ENCODE measurements around the gene TPM1. TPM values are rescaled to one million over a fixed set of nuclear protein-coding genes. Genes with fewer than 3 reads are reported as not detected.

TPM1 gene
- total and polyA plus RNA-seq, 8 donors = 196 to 681 (median 587) TPM

- intact Hi-C loops (cut with DNase I) = no loop called here
These were observed 14.9 kb upstream of the TPM1 start for GRCh38 chr15:63027646-63028045.

DNA sequence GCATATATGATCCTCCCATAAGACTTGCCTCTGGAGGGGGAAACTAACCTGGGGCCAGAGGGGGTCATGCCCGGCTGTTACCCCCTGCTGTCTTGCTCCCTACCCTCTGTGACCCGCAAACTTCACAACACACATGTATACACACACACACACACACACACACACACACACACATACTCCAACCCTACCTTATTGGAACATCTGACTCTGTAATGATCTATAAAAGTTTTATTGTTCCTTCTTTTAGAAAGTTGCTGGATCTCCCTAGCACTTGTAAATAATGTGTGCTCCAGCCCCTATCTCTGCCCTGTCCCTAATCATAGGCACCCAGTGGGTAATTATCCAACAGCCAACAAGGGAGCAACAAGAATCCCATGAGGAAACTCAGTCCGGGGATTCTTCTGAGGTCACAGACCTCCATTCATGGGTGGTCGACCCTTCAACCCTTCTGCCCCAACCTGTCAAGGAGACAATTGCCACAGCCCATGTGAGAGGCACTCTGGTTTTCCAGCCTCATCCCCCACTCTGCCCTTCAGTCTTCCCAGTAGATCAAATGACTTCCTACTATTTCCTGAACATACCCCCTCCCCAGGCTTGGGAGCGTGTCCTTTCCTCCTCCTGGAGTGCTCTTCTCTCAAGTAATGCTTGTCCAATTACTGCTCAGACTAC, 14.0 kb upstream of the TPM1 start:
- Histone ChIP-seq H3K27me3 (no peaks in the 10 kb centered on the region), H3K36me3 (no peaks in the 10 kb centered on the region), H3K4me3 (no peak overlapping the region), H3K9me3 (no peaks in the 10 kb centered on the region), H3K27ac (no peak overlapping the region), H3K4me1 (peaks cover 0 to 12% of the 10 kb centered on the region in 2 donors)
- intact Hi-C loops (cut with DNase I) = no loop called here
- TF ChIP-seq CTCF (IDR thresholded peaks at IDR 0.05) = no peak
- ATAC-seq (no peak), DNase-seq (no peak)

More at GRCh38 chr15:63027646-63028045, 14.9 kb upstream of the TPM1 start:
- Histone ChIP-seq H3K27ac (no peak overlapping the region), H3K27me3 (no peaks in the 10 kb centered on the region), H3K4me1 (peaks cover 0 to 12% of the 10 kb centered on the region in 2 donors), H3K9me3 (no peaks in the 10 kb centered on the region), H3K36me3 (no peaks in the 10 kb centered on the region), H3K4me3 (no peak overlapping the region)
- ATAC-seq = no peak
- no peak for DNase-seq
- no peak for TF ChIP-seq CTCF (IDR thresholded peaks at IDR 0.05)

GRCh38 chr15:63029676-63030075, 12.9 kb upstream of the TPM1 start:
- Histone ChIP-seq H3K27ac (no peak overlapping the region), H3K4me1 (peaks cover 0 to 12% of the 10 kb centered on the region in 2 donors), H3K9me3 (no peaks in the 10 kb centered on the region), H3K27me3 (peaks cover 0 to 4% of the 10 kb centered on the region in 2 donors), H3K36me3 (no peaks in the 10 kb centered on the region), H3K4me3 (no peak overlapping the region)
- intact Hi-C loops (cut with DNase I) = no loop called here
- ATAC-seq = no peak
- TF ChIP-seq CTCF (IDR thresholded peaks at IDR 0.05) = no peak
- DNase-seq = no peak

GRCh38 chr15:63030101-63030551, 12.4 kb upstream of the TPM1 start:
- peak in 2 of 4 donors; percentile 44 to 58 for DNase-seq
- Histone ChIP-seq H3K36me3 (no peaks in the 10 kb centered on the region), H3K27me3 (peaks cover 0 to 5% of the 10 kb centered on the region in 2 donors), H3K4me3 (no peak overlapping the region), H3K9me3 (no peaks in the 10 kb centered on the region), H3K4me1 (peaks cover 0 to 12% of the 10 kb centered on the region in 2 donors), H3K27ac (no peak overlapping the region)
- TF ChIP-seq CTCF (IDR thresholded peaks at IDR 0.05) = no peak
- peak; percentile 86 for ATAC-seq
- intact Hi-C loops (cut with DNase I) = no loop called here

GRCh38 chr15:63034578-63034977, 8.0 kb upstream of the TPM1 start:
- Histone ChIP-seq H3K9me3 (no peaks in the 10 kb centered on the region), H3K27ac (no peak overlapping the region), H3K4me3 (no peak overlapping the region), H3K36me3 (no peaks in the 10 kb centered on the region), H3K4me1 (peaks cover 0 to 12% of the 10 kb centered on the region in 2 donors), H3K27me3 (peaks cover 0 to 8% of the 10 kb centered on the region in 2 donors)
- ATAC-seq (no peak), DNase-seq (no peak)
- TF ChIP-seq CTCF (IDR thresholded peaks at IDR 0.05) = no peak
- intact Hi-C loops (cut with DNase I) = no loop called here

All from left lung (tissue), 10 donors.